Activated naive CD8-positive, alpha-beta T cell treated with anti-CD3 and anti-CD28 coated beads, Interleukin-2, amount 50 U/mL, for 24 hours (primary cell): Measurements from ENCODE around the gene CAB39.

Experiments
- ATAC-seq: fragments of 150-1000 bp; cut with Tn5 transposase; one replicate; pipeline ENCODE4 v1.10.0; 2021
- DNase-seq: peaks from one replicate; pipeline ENCODE4 v3.0.0; 2021
- H3K27ac Mint-ChIP-seq: one replicate; pipeline ENCODE4 v1.8.0; 2021; ENCODE audit warnings: mild to moderate bottlenecking, mixed read lengths
- H3K27me3 Mint-ChIP-seq: one replicate; pipeline ENCODE4 v1.8.0; 2021; ENCODE audit warnings: mixed read lengths
- H3K36me3 Mint-ChIP-seq: one replicate; pipeline ENCODE4 v1.8.0; 2021; ENCODE audit warnings: low read depth, mixed read lengths
- H3K4me1 Mint-ChIP-seq: one replicate; pipeline ENCODE4 v1.8.0; 2021; ENCODE audit warnings: mixed read lengths
- H3K4me3 Mint-ChIP-seq: one replicate; pipeline ENCODE4 v1.8.0; 2021; ENCODE audit warnings: mild to moderate bottlenecking, moderate library complexity, mixed read lengths
- H3K9me3 Mint-ChIP-seq: one replicate; pipeline ENCODE4 v1.8.0; 2021; ENCODE audit warnings: mixed read lengths

Gene CAB39

DNA sequence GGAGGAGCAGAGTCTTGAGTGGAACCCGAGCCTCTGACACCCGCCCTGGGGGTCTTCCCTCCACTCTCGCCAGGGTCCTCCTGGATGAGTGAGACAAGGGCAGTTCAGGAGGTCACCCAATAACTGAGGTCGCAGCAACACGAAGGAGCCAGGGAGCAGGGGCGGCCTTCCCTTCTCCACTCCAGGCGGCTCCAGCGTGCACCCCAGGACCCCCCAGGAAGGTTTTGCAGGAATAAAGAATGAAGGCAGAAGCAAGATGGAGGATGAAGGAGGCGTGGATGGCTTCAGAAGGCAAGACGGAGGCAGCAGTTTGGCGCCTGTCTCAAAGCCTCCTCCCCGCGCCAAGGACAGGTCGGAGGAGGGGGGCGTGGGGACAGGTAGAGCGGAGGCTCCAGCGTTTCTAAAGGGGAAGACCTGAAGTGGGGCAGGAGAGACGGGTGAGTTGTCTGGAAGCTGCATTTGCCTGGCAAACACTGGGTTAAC is 151.5 kb downstream of the CAB39 start:
- peaks cover 63% of the 10 kb centered on the region for H3K4me1 Mint-ChIP-seq
- peak overlapping the region; percentile 73 for H3K27ac Mint-ChIP-seq
- peaks cover 8% of the 10 kb centered on the region for H3K27me3 Mint-ChIP-seq

DNA sequence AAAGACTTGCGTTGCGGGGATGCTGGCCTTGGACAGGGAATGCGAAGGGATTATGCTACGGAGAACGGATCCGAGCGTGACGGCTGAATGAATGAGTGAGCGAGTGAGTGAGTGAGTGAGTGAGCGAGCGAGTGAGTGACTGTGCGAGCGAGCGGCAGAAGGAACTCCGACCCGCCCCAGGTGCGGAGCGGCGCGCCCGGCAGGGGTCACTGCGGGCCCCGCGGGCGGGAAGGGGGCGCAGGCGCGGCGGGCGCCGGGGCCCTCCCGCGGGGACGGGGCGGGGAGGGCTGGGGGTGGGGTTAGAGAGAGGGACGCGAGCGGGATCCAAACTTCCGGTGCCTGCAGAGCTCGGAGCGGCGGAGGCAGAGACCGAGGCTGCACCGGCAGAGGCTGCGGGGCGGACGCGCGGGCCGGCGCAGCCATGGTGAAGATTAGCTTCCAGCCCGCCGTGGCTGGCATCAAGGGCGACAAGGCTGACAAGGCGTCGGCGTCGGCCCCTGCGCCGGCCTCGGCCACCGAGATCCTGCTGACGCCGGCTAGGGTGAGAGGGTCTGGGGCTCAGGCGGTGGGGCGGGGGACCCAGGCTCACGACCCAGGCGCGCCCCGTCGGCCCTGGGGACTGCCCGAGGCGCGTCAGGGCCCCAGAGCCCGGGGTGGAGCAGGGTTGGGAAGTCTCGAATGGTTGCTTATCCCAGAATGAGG is 152.1 kb downstream of the CAB39 start, which contains the start of gene ITM2C:
ITM2C (plus strand) TSS at position 338 of the 702 bp plus-strand sequence; CDS start at position 422, 84 bp downstream.
- peak; percentile 79 for ATAC-seq
- Mint-ChIP-seq H3K4me1 (peaks cover 65% of the 10 kb centered on the region), H3K27ac (peak within 1 kb of the TSS; percentile 73)

More for the DNA sequence above, 151.5 kb downstream of the CAB39 start:
- no peak for DNase-seq
- no peaks in the 10 kb centered on the region for H3K36me3 Mint-ChIP-seq
- no peak for ATAC-seq
- H3K4me3 Mint-ChIP-seq, result peak overlapping the region; percentile 85
- peaks cover 4% of the 10 kb centered on the region for H3K9me3 Mint-ChIP-seq

DNA sequence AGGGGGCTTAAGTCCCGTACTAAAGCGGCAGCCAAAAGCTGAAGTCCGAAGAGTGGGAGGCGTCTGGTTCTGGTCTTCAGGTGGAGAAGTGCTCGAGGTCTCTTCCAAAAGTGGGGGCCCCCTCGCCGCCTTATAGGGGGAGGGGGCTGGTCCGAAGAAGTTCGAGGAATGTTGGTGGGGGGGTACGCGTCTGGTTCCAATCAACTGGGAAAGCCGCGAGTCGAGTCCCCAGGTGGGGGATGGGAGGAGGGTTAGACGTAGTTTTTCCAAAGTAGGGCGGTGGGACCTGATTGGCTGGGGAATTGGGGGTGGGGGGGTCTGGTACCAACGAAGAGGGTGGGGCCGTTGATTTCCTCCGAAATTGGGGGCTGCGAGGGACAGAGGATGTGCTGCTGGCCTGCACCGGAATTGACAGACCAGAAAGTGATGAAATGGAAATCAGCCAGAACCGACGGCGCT is 152.7 kb downstream of the CAB39 start:
- H3K27me3 Mint-ChIP-seq, result peaks cover 5% of the 10 kb centered on the region
- peak overlapping the region; percentile 73 for H3K27ac Mint-ChIP-seq
- no peak for DNase-seq
- no peaks in the 10 kb centered on the region for H3K9me3 Mint-ChIP-seq
- peak overlapping the region; percentile 85 for H3K4me3 Mint-ChIP-seq
- H3K36me3 Mint-ChIP-seq, result no peaks in the 10 kb centered on the region
- no peak for ATAC-seq
- H3K4me1 Mint-ChIP-seq, result peaks cover 70% of the 10 kb centered on the region

More for the DNA sequence above, 152.1 kb downstream of the CAB39 start, which contains the start of gene ITM2C:
- peaks cover 2% of the 10 kb centered on the region for H3K9me3 Mint-ChIP-seq
- DNase-seq, result peak; percentile 78
- peak within 1 kb of the TSS; percentile 85 for H3K4me3 Mint-ChIP-seq
- H3K27me3 Mint-ChIP-seq, result peaks cover 7% of the 10 kb centered on the region
- no peaks in the 10 kb centered on the region for H3K36me3 Mint-ChIP-seq

DNA sequence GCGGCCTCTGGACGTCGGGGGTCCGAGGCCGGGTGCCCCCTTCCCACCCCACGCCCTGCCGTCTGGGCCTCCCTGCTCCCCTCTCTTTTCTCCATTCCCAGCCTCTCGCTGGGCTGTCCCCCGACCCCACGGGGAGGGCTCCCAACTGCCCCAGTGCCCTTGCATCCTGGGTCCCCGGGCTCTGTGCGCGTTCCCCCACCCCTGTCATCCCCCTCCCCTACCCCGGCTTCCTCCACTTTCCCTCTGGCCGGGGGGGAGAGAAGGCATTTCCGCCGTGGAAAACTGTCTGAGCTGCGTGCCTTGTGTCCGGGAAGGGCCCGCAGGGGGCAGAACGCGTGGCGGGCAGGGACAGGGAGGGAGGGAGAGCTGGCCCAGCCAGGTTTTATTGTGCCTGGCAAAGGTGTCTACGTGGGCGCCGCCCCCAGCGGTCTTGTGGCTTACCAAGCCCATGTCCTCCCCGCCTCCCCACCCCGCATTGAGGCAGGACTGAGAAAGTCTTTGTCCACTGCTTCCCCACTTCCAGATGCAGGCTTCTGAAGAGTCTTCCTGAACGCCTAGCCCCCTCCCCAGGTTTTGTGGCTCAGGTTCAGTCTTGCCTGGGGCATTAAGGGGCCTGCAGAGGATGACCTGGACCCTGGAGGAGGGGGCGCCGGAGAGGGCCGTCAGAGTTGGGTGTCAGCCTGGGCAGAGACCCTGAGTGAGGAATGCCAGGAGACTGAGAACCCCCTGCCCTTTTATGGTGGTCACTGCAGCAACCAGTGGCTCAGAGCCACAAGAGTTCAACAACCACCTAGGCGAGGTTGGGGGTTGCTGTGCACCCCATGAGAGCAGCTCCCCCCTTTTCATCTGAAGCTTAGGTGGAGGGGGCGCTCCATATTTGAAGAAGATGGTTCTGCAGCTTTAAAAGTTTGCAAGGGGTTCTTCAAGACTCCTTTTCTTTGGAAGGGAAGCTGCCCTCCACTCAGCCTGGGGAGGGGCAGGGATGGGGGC is 153.4 kb downstream of the CAB39 start:
- Mint-ChIP-seq H3K4me3 (peak overlapping the region; percentile 85), H3K27me3 (peaks cover 5% of the 10 kb centered on the region), H3K27ac (peak overlapping the region; percentile 73), H3K9me3 (no peaks in the 10 kb centered on the region), H3K4me1 (peaks cover 72% of the 10 kb centered on the region), H3K36me3 (no peaks in the 10 kb centered on the region)
- DNase-seq, result peak; percentile 54
- no peak for ATAC-seq

DNA sequence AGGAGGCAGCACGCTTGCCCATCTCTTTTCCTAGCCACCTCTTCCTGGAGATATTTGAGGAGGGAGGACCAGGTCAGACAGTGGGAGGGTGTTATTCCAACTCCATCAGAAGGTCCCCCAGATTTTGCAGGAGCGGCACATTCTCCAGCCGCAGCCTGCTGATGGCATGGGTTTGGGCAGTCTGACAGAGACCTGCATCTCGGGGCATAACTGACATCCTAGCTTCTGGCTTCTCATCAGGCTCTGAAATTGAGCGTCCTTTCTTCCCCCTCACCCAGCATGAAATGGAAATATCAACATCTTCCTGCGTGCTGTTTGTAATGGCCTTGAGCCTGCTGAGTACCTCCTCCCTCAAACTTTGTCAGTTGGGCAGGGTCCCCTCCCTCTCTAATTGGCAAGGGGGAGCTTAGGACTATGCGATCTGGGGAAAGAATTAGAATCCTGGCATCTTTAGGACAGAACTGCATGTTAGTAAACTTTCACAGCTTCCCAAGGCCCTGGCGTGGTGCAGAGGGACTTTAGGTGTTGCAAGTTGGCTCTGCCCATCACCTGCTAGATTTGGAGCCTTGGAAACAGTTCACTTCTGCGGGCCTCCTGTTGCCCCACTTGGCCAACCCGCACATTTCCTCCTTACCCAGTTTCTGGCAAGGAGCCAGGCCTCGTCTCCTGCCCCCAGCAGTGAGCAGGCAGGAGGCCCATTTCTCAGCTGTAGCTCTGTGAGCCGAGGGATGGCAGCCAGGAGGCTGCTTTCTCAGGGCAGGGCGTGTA is 154.3 kb downstream of the CAB39 start:
- ATAC-seq (peak; percentile 55), DNase-seq (peak; percentile 77)
- peaks cover 65% of the 10 kb centered on the region for H3K4me1 Mint-ChIP-seq
- H3K4me3 Mint-ChIP-seq, result peak overlapping the region; percentile 85
- H3K27ac Mint-ChIP-seq, result peak overlapping the region; percentile 15
- no peaks in the 10 kb centered on the region for H3K36me3 Mint-ChIP-seq
- H3K27me3 Mint-ChIP-seq, result peaks cover 2% of the 10 kb centered on the region
- no peaks in the 10 kb centered on the region for H3K9me3 Mint-ChIP-seq

DNA sequence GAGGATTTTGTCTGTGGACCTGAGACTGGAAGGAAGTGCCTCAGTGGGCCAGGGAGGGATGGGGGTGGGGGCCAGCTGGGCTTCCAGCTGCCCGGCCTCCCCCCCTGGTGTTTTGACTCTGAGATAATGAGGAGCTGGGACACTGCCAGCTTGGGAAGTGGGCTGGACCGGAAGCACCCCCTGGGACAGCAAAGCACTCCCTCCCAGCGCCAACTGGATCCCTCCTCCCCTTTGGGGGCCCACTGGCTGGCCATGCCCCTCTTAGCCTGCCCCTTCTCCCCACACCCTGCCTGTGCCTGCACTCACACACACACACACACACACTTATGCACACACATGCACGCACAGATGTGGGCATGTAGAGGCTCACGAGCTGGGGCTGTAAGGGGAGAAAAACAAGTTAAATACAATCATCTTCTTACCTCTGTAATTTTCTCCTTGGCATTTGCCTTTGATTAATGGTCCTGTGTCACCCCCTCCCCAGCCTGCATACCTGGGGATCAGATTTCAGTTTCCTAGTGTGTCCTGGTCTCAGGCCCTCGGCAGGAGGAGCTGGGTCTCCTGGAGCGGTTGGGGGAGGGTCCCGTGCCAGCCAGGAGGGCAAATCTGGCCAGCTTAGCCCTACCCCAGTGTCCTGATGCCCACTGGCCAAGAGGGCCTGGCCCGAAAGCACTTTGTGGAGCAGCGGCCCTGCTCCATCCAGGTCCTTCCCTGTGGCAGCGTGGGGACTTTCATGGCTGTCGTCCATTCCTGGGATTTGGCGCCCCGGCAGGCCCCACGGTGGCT is 155.7 kb downstream of the CAB39 start:
- ATAC-seq (no peak), DNase-seq (no peak)
- Mint-ChIP-seq H3K27me3 (peaks cover 2% of the 10 kb centered on the region), H3K4me3 (no peak overlapping the region), H3K36me3 (no peaks in the 10 kb centered on the region), H3K27ac (no peak overlapping the region), H3K9me3 (no peaks in the 10 kb centered on the region), H3K4me1 (peaks cover 62% of the 10 kb centered on the region)

DNA sequence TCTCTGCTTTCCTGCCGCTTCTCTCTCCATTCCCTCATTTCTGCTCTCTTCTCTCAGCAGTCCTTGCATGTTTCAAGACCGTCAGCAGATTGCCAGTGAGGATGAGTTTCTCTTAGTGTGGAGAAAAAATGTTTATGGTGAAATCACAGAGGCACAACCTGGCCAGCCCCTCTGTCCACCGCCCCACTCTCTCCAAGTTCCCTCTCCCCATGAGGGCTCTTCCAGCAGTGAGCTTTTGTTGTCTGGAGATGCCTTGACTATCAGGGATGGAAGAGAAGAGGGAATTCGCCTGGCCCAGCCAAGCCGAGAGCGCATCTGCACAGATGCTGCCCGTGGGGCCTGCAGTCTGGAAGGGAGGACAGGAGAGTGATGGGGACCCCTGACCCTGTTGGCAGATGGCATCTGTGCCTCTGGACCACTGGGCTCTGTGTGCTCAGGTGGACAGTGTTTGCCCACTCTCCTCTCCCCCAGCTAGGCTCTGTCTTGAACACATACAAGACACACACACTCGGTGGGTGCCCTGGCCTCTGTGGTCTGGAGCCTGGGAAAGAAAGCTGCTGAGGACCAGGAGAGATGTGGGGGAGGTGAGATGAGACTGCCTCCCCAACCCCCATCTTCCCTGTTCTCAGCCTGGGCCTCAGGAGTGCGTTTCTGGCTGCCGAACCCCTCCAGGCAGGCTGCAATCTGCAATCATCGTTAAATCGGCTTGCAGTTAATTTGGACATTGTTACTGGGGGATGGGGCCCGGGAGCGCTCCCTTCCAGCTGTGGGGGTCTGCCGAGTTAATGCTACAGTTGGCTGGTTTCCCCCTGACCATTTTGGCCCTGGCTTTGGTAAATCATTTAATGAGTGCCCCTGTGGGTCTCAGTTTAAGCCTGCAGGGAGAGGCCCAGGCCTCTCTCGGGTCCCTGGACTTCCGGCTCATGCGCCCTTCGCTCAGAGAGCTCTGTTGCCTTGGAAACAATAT is 156.6 kb downstream of the CAB39 start:
- DNase-seq (no peak), ATAC-seq (no peak)
- Mint-ChIP-seq H3K36me3 (no peaks in the 10 kb centered on the region), H3K9me3 (no peaks in the 10 kb centered on the region), H3K4me1 (peaks cover 62% of the 10 kb centered on the region), H3K4me3 (no peak overlapping the region), H3K27ac (no peak overlapping the region), H3K27me3 (peaks cover 2% of the 10 kb centered on the region)

DNA sequence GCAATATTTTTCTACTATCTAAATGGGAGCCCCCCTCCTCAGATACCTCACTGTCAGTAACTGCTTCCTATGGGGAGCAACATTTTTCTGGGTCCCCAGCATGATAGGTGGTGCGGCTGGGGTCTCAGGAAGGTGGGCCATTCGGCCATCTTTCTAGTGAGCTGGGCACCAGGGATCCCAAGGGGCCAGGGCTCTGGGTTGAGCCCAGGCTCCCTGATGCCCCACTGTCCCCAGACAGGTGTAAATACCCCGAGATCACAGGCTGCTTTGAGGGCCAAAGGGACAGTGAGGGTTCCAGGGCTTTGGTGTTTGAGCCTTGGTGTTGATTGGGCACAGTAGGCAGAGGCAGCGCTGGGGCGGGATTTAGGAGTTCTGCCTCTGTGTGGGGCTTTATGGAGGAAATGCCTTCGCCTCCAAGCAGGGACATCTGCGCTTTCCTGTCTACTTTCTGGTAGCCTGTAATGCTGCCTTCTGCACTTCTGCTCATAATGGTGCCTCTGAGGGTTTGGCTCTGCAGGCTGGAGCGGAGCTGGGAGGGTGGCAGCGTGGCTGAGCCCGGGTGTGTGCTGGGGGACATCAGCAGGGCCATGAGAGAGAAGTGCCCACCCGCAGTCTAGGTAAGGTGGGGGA is 157.4 kb downstream of the CAB39 start:
- Mint-ChIP-seq H3K27me3 (no peaks in the 10 kb centered on the region), H3K9me3 (no peaks in the 10 kb centered on the region), H3K4me1 (peaks cover 65% of the 10 kb centered on the region), H3K36me3 (no peaks in the 10 kb centered on the region), H3K4me3 (no peak overlapping the region), H3K27ac (no peak overlapping the region)
- DNase-seq (no peak), ATAC-seq (no peak)
